ENCODE results near the gene SAMMSON. TPM values are rescaled to one million over a fixed set of nuclear protein-coding genes. Genes with fewer than 3 reads are reported as not detected.

SAMMSON gene
- total and polyA plus RNA-seq, 2 of the 4 experiments (the other 2 are of a cell fraction) = not detected

GRCh38 chr3:70110066-70110465 is 110.5 kb downstream of the SAMMSON start:
- H2BK20ac ChIP-seq (ENCODE audit: low read depth, low read length) = no peak overlapping the region
- intact Hi-C loops (cut with micrococcal nuclease) (no loop called here), in situ Hi-C loops (cut with MboI; ENCODE audit: low sequenced_read_pairs) (no loop called here), dilution Hi-C loops (cut with HindIII; ENCODE audit: low sequenced_read_pairs, unreplicated experiment) (no loop called here)
- no peak overlapping the region for H2BK15ac ChIP-seq (ENCODE audit: low read depth, low read length)
- H3K79me1 ChIP-seq (ENCODE audit: low read depth in 1 of 2, low read length in 2 of 2) = no peaks in the 10 kb centered on the region
- H3K9me1 ChIP-seq (ENCODE audit: insufficient read depth, low read length) = no peaks in the 10 kb centered on the region; the same call in 1 of the 2 replicates
- no peaks in the 10 kb centered on the region for H3K36me3 ChIP-seq (ENCODE audit: control insufficient read depth, insufficient read depth, low read length)
- H2BK5ac ChIP-seq (ENCODE audit: low read depth, low read length, poor library complexity, severe bottlenecking) = no peak overlapping the region
- no CpG with 5 or more reads among the region's 2 CpGs for WGBS, 2 experiments (ENCODE audit: extremely low coverage in 2 of 2, insufficient read length in 1 of 2)
- no peak overlapping the region for H3K9ac ChIP-seq (ENCODE audit: low read depth, low read length)
- no peak overlapping the region for H2AFZ ChIP-seq (replicated peaks; ENCODE audit: low read length, poor library complexity)
- no TSS peak for BruUV-seq (replicated peaks)
- ATAC-seq (ENCODE audit: low read depth) (no peak), DNase-seq (no peak)
- H3K14ac ChIP-seq (replicated peaks; ENCODE audit: low read depth, low read length) = no peak overlapping the region
- H3K27ac ChIP-seq (ENCODE audit: insufficient read depth, low read length) = no peak overlapping the region
- H3K27me3 ChIP-seq (ENCODE audit: control insufficient read depth, insufficient read depth, low read length) = no peaks in the 10 kb centered on the region; the same call in 1 of the 2 replicates
- no peaks in the 10 kb centered on the region for H3K9me3 ChIP-seq (ENCODE audit: control insufficient read depth, insufficient read depth, low read length)
- H4K5ac ChIP-seq (ENCODE audit: low read depth, low read length) = no peak overlapping the region
- H4K20me1 ChIP-seq (ENCODE audit: insufficient read depth, low read length) = no peaks in the 10 kb centered on the region
- no peak overlapping the region for H2BK120ac ChIP-seq (ENCODE audit: low read depth, low read length)
- H3K23ac ChIP-seq (ENCODE audit: low read depth, low read length) = no peak overlapping the region
- H2AK9ac ChIP-seq (replicated peaks; ENCODE audit: low read depth, low read length, poor library complexity) = no peak overlapping the region
- H3K4me2 ChIP-seq (ENCODE audit: low read depth, low read length) = no peak overlapping the region
- no peak overlapping the region for H3K4ac ChIP-seq (ENCODE audit: low read depth, low read length)
- H3K4me3 ChIP-seq (ENCODE audit: insufficient read depth, low read depth, low read length) = no peak overlapping the region
- H3K56ac ChIP-seq (ENCODE audit: extremely low read depth, insufficient read depth, low read length) = no peak overlapping the region
- ChIA-PET CTCF (interaction anchor here (2.0 kb wide), 1 partner anchor 10 kb away, joined by 6 read pairs; no protein-coding TSS in a partner anchor), POLR2A (ENCODE audit: unreplicated experiment) (no interaction called here)
- no peak overlapping the region for H4K8ac ChIP-seq (ENCODE audit: low read depth in 2 of 2, low read length in 2 of 2)
- H3K4me1 ChIP-seq (ENCODE audit: control insufficient read depth, insufficient read depth, low read length) = no peaks in the 10 kb centered on the region
- H3K18ac ChIP-seq (ENCODE audit: low read depth, low read length) = no peak overlapping the region
- TF ChIP-seq SMC3 (IDR thresholded peaks at IDR 0.05; ENCODE audit: low read depth, low read length) (no peak), CEBPB (IDR thresholded peaks at IDR 0.05; ENCODE audit: low read depth, low read length) (0 out of 2 replicates have a peak, but pooled peaks have one; percentile 6)
- no peak overlapping the region for H4K91ac ChIP-seq (ENCODE audit: insufficient read depth, low read depth, low read length)
- H2AK5ac ChIP-seq (ENCODE audit: low read depth, low read length) = no peak overlapping the region
